ENCODE data around the gene GRIPAP1. TPM values are rescaled to one million over a fixed set of nuclear protein-coding genes. Genes with fewer than 3 reads are reported as not detected.

The GRIPAP1 gene
- total RNA-seq, 4 donors from 2014 or later: 28.1 to 62.6 (median 33.9) TPM

DNA sequence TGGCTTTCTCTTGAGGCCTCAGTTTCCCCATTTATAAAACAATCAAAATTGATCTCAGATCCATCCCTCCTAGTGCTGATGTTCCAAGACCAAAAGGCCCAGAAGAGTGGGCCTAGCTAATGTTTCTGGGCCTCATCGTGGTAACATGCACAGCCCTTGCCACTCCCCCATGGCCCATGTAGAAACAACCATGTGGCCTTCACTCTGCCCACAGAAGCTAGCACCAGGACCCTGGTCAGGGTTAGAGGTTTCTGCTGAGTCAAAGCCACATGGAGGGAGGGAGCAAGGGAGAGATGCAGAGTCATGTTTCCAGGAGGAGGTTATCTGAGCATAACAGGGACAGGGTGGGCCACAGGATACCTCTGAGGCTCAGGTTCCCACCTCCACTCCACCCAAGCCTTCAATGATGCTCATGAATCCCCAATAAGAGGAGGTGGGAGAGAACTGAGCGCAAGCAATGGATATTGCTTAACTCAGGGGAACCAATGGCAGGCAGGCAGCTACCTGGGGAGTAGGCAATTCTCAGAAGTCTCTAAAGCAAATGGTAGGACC, 61.6 kb downstream of the GRIPAP1 start:
- ATAC-seq: no peak
- no peaks in the 10 kb centered on the region for H3K27me3 ChIP-seq
- peaks cover 0 to 46% (median 0%) of the 10 kb centered on the region in 3 donors for H3K4me1 ChIP-seq
- H3K9me3 ChIP-seq: no peaks in the 10 kb centered on the region
- TF ChIP-seq EP300 (IDR thresholded peaks at IDR 0.05): no peak
- TF ChIP-seq, protein P1, sequence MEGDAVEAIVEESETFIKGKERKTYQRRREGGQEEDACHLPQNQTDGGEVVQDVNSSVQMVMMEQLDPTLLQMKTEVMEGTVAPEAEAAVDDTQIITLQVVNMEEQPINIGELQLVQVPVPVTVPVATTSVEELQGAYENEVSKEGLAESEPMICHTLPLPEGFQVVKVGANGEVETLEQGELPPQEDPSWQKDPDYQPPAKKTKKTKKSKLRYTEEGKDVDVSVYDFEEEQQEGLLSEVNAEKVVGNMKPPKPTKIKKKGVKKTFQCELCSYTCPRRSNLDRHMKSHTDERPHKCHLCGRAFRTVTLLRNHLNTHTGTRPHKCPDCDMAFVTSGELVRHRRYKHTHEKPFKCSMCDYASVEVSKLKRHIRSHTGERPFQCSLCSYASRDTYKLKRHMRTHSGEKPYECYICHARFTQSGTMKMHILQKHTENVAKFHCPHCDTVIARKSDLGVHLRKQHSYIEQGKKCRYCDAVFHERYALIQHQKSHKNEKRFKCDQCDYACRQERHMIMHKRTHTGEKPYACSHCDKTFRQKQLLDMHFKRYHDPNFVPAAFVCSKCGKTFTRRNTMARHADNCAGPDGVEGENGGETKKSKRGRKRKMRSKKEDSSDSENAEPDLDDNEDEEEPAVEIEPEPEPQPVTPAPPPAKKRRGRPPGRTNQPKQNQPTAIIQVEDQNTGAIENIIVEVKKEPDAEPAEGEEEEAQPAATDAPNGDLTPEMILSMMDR (IDR thresholded peaks at IDR 0.05): no peak
- no peak for TF ChIP-seq POLR2A (IDR thresholded peaks at IDR 0.05)
- no peak for TF ChIP-seq POLR2AphosphoS5 (IDR thresholded peaks at IDR 0.05)
- peaks cover 0 to 29% of the 10 kb centered on the region in 2 donors for H3K36me3 ChIP-seq
- H3K4me3 ChIP-seq: no peak overlapping the region
- no peak overlapping the region for H3K27ac ChIP-seq
- 80% methylated on average over 1 of the region's 2 CpGs; no CpG with 5 or more reads in 1 of the 2 donors for WGBS, 2 donors (ENCODE audit: low coverage in 1 of 2)

DNA sequence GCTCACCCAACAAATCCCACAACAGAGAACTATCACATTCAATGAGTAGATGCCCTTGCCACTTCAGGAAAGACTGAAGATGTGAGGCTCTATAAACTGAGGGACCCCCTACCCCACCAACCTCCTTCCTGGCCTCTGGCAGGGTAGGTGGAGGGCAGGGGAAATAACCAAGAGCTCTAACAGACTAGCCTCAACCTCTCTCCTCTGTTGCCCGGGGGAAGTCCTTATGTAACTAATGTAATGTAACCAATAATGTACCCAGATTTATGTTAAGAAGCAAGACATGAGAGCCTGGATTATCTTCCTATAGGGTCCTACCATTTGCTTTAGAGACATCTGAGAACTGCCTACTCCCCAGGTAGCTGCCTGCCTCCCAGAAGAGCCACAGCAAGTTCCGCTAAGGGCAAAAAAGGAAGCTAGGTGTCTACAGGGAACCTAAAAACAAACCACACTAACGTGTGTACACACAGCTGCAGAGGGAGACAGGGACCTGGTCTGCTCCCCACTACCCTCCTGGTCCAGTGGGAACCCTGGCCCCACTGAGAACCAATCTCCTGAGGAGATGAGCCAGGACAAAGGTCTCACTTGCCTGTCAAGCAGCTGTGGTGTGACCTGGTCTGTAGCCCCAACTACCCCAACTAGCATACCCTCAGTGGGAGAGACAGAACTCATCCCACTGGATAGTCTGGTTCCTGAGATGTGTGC, 62.4 kb downstream of the GRIPAP1 start:
- no CpG with 5 or more reads among the region's 3 CpGs for WGBS, 2 donors (ENCODE audit: low coverage in 1 of 2)
- ATAC-seq: no peak
- TF ChIP-seq, protein P1 (IDR thresholded peaks at IDR 0.05): no peak
- TF ChIP-seq POLR2AphosphoS5 (IDR thresholded peaks at IDR 0.05): no peak

DNA sequence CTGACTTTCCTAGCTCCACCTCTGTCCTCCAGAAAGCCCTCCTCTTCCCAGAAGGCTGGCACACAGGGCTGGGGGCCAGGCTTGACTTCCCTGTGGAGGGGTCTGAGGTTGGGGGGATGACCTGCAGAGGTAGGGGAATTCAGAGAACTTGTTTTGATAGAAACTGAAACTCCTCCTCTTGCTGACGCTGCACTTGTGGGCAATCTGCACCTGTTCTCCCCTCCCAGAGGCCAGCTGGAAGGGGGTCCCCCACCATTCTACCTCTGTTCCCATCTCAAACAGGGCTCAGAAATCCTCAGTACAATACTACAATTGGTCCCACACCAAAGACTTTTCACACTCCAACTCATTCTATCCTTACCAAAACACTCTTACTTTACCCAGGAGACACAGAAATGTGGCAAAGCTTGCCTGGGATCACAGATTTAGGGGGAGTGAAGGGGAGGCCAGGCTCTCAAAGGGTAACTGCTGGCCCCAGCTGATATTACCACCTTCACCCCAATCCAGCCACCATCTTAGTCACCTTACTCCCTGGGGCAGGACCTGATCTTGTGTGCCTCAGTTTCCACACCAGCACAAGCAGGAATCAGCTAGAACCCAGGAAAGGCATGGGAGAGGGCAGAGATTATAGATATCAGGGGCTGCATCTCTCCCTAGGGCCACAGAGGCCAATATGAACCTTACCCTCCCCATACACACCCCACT, 63.2 kb downstream of the GRIPAP1 start:
- peak overlapping the region in 1 of 4 donors; percentile 6 for H3K27ac ChIP-seq
- no peaks in the 10 kb centered on the region for H3K9me3 ChIP-seq
- H3K27me3 ChIP-seq: no peaks in the 10 kb centered on the region
- no peak for TF ChIP-seq EP300 (IDR thresholded peaks at IDR 0.05)
- TF ChIP-seq, protein P1 (IDR thresholded peaks at IDR 0.05): no peak
- H3K36me3 ChIP-seq: peaks cover 0 to 39% of the 10 kb centered on the region in 2 donors
- peaks cover 0 to 45% (median 0%) of the 10 kb centered on the region in 3 donors for H3K4me1 ChIP-seq
- no peak for ATAC-seq
- no peak overlapping the region for H3K4me3 ChIP-seq
- 60% methylated on average over 1 of the region's 1 CpG; no CpG with 5 or more reads in 1 of the 2 donors for WGBS, 2 donors (ENCODE audit: low coverage in 1 of 2)

More for the DNA sequence above, 62.4 kb downstream of the GRIPAP1 start:
- Histone ChIP-seq H3K36me3 (peaks cover 0 to 35% of the 10 kb centered on the region in 2 donors), H3K27ac (peak overlapping the region in 1 of 4 donors; percentile 6), H3K9me3 (no peaks in the 10 kb centered on the region), H3K4me3 (no peak overlapping the region), H3K27me3 (no peaks in the 10 kb centered on the region), H3K4me1 (peaks cover 0 to 45% (median 0%) of the 10 kb centered on the region in 3 donors)

DNA sequence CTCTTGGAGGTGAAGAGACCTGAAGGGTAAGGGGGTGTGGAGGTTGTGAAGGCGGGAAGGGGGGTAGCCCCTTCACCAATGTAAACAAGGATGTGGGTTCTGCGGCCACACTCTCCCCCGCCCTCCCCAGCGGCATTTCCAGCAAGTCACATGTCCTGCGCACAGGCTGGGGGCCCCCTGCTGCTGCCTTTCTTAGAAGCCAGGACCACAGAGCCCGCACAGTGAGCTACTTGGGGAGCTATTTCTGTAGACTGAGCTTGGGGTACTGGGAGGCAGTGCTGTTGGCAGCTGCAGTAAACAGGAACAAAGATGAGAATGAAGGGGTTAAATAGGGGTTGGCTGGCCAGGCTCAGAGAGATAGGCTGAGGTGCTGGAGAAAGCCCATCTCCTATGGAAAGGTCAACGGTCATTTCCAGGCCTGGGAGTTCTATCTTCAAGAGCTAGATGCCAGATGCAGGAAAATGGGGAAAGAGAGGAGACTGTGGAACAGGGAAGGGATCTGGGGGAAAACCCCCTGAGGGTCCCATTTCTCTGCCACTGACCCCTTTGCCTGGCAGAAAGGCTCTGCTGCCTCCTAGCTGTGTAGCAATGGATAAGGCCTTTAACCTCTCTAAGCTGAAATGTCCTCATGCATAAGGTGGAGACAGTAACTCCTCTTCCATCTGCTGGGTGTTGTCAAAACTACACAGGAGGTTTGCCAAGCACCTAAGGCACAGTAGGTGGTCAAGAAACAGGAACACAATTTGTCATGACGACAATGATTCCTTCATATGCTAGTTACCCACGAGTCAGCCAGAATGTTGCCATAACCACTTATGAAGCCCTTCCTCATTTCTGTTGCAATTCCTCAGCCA, 64.8 kb downstream of the GRIPAP1 start:
- 27 to 31% methylated on average over 2 to 4 of the region's 9 CpGs for whole genome bisulfite sequencing, 2 donors (ENCODE audit: low coverage in 1 of 2)
- peak; percentile 23 for ATAC-seq
- no peaks in the 10 kb centered on the region for H3K9me3 ChIP-seq
- no peak overlapping the region for H3K4me3 ChIP-seq
- H3K27ac ChIP-seq: peak overlapping the region in 2 of 4 donors; percentile 27 to 45
- TF ChIP-seq, protein P1 (IDR thresholded peaks at IDR 0.05): no peak
- no peak for TF ChIP-seq POLR2AphosphoS5 (IDR thresholded peaks at IDR 0.05)
- TF ChIP-seq EP300 (IDR thresholded peaks at IDR 0.05): no peak
- TF ChIP-seq POLR2A (IDR thresholded peaks at IDR 0.05): no peak
- no peaks in the 10 kb centered on the region for H3K27me3 ChIP-seq
- peaks cover 0 to 45% (median 0%) of the 10 kb centered on the region in 3 donors for H3K4me1 ChIP-seq
- H3K36me3 ChIP-seq: peaks cover 0 to 42% of the 10 kb centered on the region in 2 donors
